Sigmoid colon (tissue), 4 donors: ENCODE results near the gene PRDM1.

ENCODE experiments used
- CTCF ChIP-seq, 4 experiments: fragments of 450-650 bp in 3 of 4; fragments of 200-600 bp in 1 of 4; IDR thresholded peaks; one replicate each; pipeline ENCODE4 v1.5.1; 2016 to 2019; ENCODE audit warnings: antibody characterized with exemption in 4 of 4, mild to moderate bottlenecking in 3 of 4, moderate library complexity in 2 of 4
- POLR2A ChIP-seq, 2 donors: fragments of 450-650 bp; IDR thresholded peaks; one replicate each; pipeline ENCODE4 v1.6.1; 2016; ENCODE audit warnings: antibody characterized with exemption in 2 of 2, mild to moderate bottlenecking in 2 of 2, moderate library complexity in 2 of 2
- POLR2AphosphoS5 ChIP-seq, 4 donors: sonication (generic); formaldehyde crosslinking; IDR thresholded peaks; one replicate each; pipeline ENCODE4 v1.6.1; 2017; ENCODE audit warnings: antibody characterized with exemption in 4 of 4

GRCh38 chr6:106045077-106045476 lies 41.1 kb upstream of the PRDM1 start:
- TF ChIP-seq CTCF (IDR thresholded peaks at IDR 0.05) (no peak), POLR2AphosphoS5 (IDR thresholded peaks at IDR 0.05) (no peak), POLR2A (IDR thresholded peaks at IDR 0.05) (no peak)
